ENCODE data around the gene TRPV4. TPM values are rescaled to one million over a fixed set of nuclear protein-coding genes. Genes with fewer than 3 reads are reported as not detected.

TRPV4 gene
- total and polyA plus RNA-seq, 9 of the 15 experiments (the other 6 are each of a cell fraction or from before 2014, with no cell fraction given), result 0.13 TPM; not detected in 8

- no peak for TF ChIP-seq SREBF2 (CRISPR knock-in tag; IDR thresholded peaks at IDR 0.05)
- no peak for TF ChIP-seq NONO (IDR thresholded peaks at IDR 0.05; ENCODE audit: low read depth in 2 of 2, low read length in 1 of 2)
- no peak for TF ChIP-seq SUPT5H (IDR thresholded peaks at IDR 0.05)
- TF ChIP-seq HINFP (tag; conservative IDR thresholded peaks at IDR 0.05; ENCODE audit: low read depth), result no peak
- TF ChIP-seq ZNF316 (IDR thresholded peaks at IDR 0.05), result no peak
Observed at GRCh38 chr12:109739747-109740693, 93.2 kb downstream of the TRPV4 start (continued).

- DNase-seq (ENCODE audit: extremely low read depth in 1 of 4, low spot score in 3 of 4), result no peak
- Histone ChIP-seq H2AFZ (ENCODE audit: low read depth, low read length) (no peak overlapping the region), H3K4me3 (no peak overlapping the region), H3K79me2 (ENCODE audit: control insufficient read depth, insufficient read depth, low read length) (no peaks in the 10 kb centered on the region), H4K20me1 (replicated peaks; ENCODE audit: control insufficient read depth, insufficient read depth, low read length) (peaks cover 25% of the 10 kb centered on the region), H3K36me3 (ENCODE audit: control insufficient read depth, insufficient read depth, low read length) (no peaks in the 10 kb centered on the region), H3K9ac (ENCODE audit: insufficient read depth in 1 of 2, low read depth in 2 of 2, low read length in 2 of 2) (no peak overlapping the region), H3K27ac (ENCODE audit: extremely low read depth, low read depth, low read length) (no peak overlapping the region), H3K9me3 (replicated peaks; ENCODE audit: control insufficient read depth, insufficient read depth, low read depth, low read length) (no peaks in the 10 kb centered on the region), H3K4me2 (ENCODE audit: insufficient read depth, low read length) (no peak overlapping the region), H3K9me1 (ENCODE audit: control insufficient read depth, insufficient read depth, low read length) (no peaks in the 10 kb centered on the region), H3K4me1 (replicated peaks in 1 of 2; ENCODE audit: control insufficient read depth in 2 of 2, insufficient read depth in 2 of 2, low read length in 2 of 2) (peaks cover 7 to 15% of the 10 kb centered on the region in 2 experiments; a peak in 3 of 5 replicates), H3K27me3 (ENCODE audit: control insufficient read depth in 2 of 2, insufficient read depth in 2 of 2, low read length in 2 of 2) (peaks cover 10 to 48% of the 10 kb centered on the region in 2 experiments; a peak in 4 of 5 replicates)
- intact Hi-C loops (cut with micrococcal nuclease) (no loop called here), in situ Hi-C loops (cut with MboI) (no loop called here)
- ATAC-seq, result no peak
- 2% methylated on average over 6 of the region's 6 CpGs for WGBS (ENCODE audit: insufficient coverage, low coverage, missing lambda C conversion rate)
- BruUV-seq (replicated peaks), result no TSS peak
- FAIRE-seq, result no peak
- POLR2A ChIA-PET, result no interaction called here
- CTCF ChIA-PET (ENCODE audit: low intra/inter-chr PET ratio), result no interaction called here
- TF ChIP-seq HDAC3 (IDR thresholded peaks at IDR 0.05; ENCODE audit: borderline replicate concordance, partially characterized antibody) (no peak), FOXA1 (IDR thresholded peaks at IDR 0.05; ENCODE audit: borderline replicate concordance) (no peak), AFF4 (CRISPR knock-in tag; IDR thresholded peaks at IDR 0.05) (no peak), KLF16 (IDR thresholded peaks at IDR 0.05) (no peak), CHCHD3 (CRISPR knock-in tag; IDR thresholded peaks at IDR 0.05) (no peak), FUS (optimal IDR thresholded peaks at IDR 0.05; ENCODE audit: low read depth, low read length) (no peak), CSDE1 (IDR thresholded peaks at IDR 0.05) (no peak), ZNF507 (tag; conservative IDR thresholded peaks at IDR 0.05) (no peak), ZNF133 (CRISPR knock-in tag; IDR thresholded peaks at IDR 0.05) (no peak), HOXB6 (CRISPR knock-in tag; IDR thresholded peaks at IDR 0.05; ENCODE audit: borderline replicate concordance) (no peak)
Observed at GRCh38 chr12:109738878-109739665, 94.1 kb downstream of the TRPV4 start.
